Myocyte (in vitro differentiated cells): ENCODE results near the gene STRA6. TPM values are rescaled to one million over a fixed set of nuclear protein-coding genes. Genes with fewer than 3 reads are reported as not detected.

Experiments used
- DNase-seq: peaks from one replicate; pipeline ENCODE4 v3.0.0-alpha.2; 2012; ENCODE audit warnings: low read depth
- total RNA-seq: library from RNA; depleted of rRNA; stranded (reverse); fragments of >200 nt; gene quantifications from 2 replicates; pipeline ENCODE4 v1.2.3, GENCODE V29; 2014

The STRA6 gene
- total RNA-seq, 1 donor from 2014 or later = not detected

GRCh38 chr15:74208496-74208895 lies 5.9 kb upstream of the STRA6 start:
- no peak for DNase-seq

GRCh38 chr15:74207652-74208440 lies 5.3 kb upstream of the STRA6 start:
- no peak for DNase-seq

- DNase-seq = no peak
These were observed 4.3 kb upstream of the STRA6 start for GRCh38 chr15:74206801-74207281.

GRCh38 chr15:74205582-74205947 lies 3.0 kb upstream of the STRA6 start:
- DNase-seq = no peak

GRCh38 chr15:74203914-74204431 lies 1.4 kb upstream of the STRA6 start:
- DNase-seq = peak; percentile 20

GRCh38 chr15:74201710-74202420 lies 722 bp downstream of the STRA6 start:
- peak; percentile 29 for DNase-seq

GRCh38 chr15:74200871-74201419 lies 1.6 kb downstream of the STRA6 start:
- no peak for DNase-seq

GRCh38 chr15:74200412-74200815 lies 2.2 kb downstream of the STRA6 start:
- peak; percentile 61 for DNase-seq

- DNase-seq = no peak
These were observed 3.3 kb downstream of the STRA6 start for GRCh38 chr15:74199297-74199652.

GRCh38 chr15:74197176-74197965 lies 5.2 kb downstream of the STRA6 start:
- no peak for DNase-seq

GRCh38 chr15:74196175-74196574 lies 6.4 kb downstream of the STRA6 start:
- DNase-seq = peak; percentile 66

GRCh38 chr15:74194572-74195559 lies 7.7 kb downstream of the STRA6 start:
- DNase-seq = no peak

GRCh38 chr15:74193905-74194304 lies 8.7 kb downstream of the STRA6 start:
- DNase-seq = no peak

- no peak for DNase-seq
These were observed 9.3 kb downstream of the STRA6 start for GRCh38 chr15:74193299-74193718.

- DNase-seq = no peak
These were observed 9.8 kb downstream of the STRA6 start for GRCh38 chr15:74192751-74193150.

GRCh38 chr15:74191798-74192197 lies 10.8 kb downstream of the STRA6 start:
- DNase-seq = no peak

GRCh38 chr15:74188216-74188615 lies 14.4 kb downstream of the STRA6 start:
- DNase-seq = no peak

GRCh38 chr15:74185710-74186348 lies 16.8 kb downstream of the STRA6 start:
- DNase-seq = no peak

- DNase-seq = no peak
These were observed 17.9 kb downstream of the STRA6 start for GRCh38 chr15:74184582-74185091.
